ENCODE data around the gene ACTG2.

DNA sequence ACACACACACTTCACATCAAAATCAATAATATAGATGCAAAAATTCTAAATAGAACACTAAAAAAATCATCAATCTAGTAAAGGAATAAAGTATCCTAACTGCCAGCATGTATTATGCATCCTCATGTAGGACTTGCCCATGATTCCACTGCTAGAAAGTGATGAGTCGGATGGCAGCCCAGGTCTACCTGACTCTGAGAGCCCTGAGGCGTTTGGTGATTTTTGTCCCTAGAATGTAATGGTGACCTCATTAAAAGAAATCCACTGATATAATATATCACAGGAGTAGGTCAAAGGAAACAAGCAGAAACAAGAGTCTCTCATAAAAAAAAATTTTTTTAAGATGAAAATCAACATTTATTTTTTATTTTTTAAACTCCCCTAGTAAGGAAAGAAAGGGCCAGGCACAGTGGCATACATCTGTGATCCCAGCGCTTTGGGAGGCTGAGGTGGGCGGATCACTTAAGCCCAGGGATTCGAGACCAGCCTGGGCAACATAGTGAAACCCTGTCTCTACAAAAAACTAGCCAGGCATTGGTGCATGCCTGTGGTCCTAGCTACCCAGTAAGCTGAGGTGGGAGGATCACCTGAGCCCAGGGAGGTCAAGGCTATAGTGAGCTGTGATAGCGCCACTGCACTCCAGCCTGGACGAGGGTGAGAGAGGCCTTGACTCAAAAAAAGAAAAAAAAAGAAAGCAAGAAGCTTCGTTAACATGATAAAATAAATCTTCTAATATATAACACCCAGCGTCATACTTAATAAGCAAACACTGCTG lies 24.4 kb upstream of the ACTG2 start:
- TF ChIP-seq POLR2AphosphoS5 (IDR thresholded peaks at IDR 0.05) (no peak), POLR2A (IDR thresholded peaks at IDR 0.05) (no peak)
- TF ChIP-seq, protein P1, sequence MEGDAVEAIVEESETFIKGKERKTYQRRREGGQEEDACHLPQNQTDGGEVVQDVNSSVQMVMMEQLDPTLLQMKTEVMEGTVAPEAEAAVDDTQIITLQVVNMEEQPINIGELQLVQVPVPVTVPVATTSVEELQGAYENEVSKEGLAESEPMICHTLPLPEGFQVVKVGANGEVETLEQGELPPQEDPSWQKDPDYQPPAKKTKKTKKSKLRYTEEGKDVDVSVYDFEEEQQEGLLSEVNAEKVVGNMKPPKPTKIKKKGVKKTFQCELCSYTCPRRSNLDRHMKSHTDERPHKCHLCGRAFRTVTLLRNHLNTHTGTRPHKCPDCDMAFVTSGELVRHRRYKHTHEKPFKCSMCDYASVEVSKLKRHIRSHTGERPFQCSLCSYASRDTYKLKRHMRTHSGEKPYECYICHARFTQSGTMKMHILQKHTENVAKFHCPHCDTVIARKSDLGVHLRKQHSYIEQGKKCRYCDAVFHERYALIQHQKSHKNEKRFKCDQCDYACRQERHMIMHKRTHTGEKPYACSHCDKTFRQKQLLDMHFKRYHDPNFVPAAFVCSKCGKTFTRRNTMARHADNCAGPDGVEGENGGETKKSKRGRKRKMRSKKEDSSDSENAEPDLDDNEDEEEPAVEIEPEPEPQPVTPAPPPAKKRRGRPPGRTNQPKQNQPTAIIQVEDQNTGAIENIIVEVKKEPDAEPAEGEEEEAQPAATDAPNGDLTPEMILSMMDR (IDR thresholded peaks at IDR 0.05): no peak

Measured in breast epithelium (tissue), 3 donors.